A673 (cell line): Measurements from ENCODE around the gene LUC7L. TPM values are rescaled to one million over a fixed set of nuclear protein-coding genes. Genes with fewer than 3 reads are reported as not detected.
"Not testable (repeated sequence)": the region's sequence is repeated elsewhere in the genome, so short reads cannot be mapped to it uniquely, and the experiment has no call there.

Experiments used
- BruUV-seq: library from RNA; stranded (reverse); fragments of 400-500 nt; replicated peaks from 2 replicates; lab custom pipeline; 2021; lab: Mats Ljungman, UMichigan
- CTCF ChIA-PET: fragments of 300-600 bp; sonication (Branson Sonifier 250); formaldehyde crosslinking; loops from one replicate; lab custom pipeline; 2022; ENCODE audit warnings: antibody characterized with exemption; lab: Charles Lee
- POLR2A ChIA-PET: fragments of 300-600 bp; sonication (Branson Sonifier 250); formaldehyde crosslinking; loops from one replicate; lab custom pipeline; 2022; ENCODE audit warnings: antibody characterized with exemption; ENCODE audit not compliant: low non-redundant PET; lab: Charles Lee
- DNase-seq: peaks from one replicate; pipeline ENCODE4 v3.0.0-alpha.2; 2015; ENCODE audit warnings: low spot score
- H3K27ac ChIP-seq: fragments of 200-600 bp; sonication (generic); 2 replicates; pipeline ENCODE4 v1.5.1; 2016; ENCODE audit warnings: mixed run types, low read depth, mild to moderate bottlenecking, mixed read lengths, antibody characterized with exemption, low read length; ENCODE audit not compliant: poor library complexity, severe bottlenecking
- H3K27me3 ChIP-seq: fragments of 200-600 bp; sonication (generic); replicated peaks from 2 replicates; pipeline ENCODE4 v1.6.1; 2017; ENCODE audit warnings: mixed run types, low read depth, mild to moderate bottlenecking, mixed read lengths, antibody characterized with exemption, low read length; ENCODE audit not compliant: insufficient read depth, poor library complexity
- H3K36me3 ChIP-seq: fragments of 200-600 bp; sonication (generic); 2 replicates; pipeline ENCODE4 v1.6.1; 2016; ENCODE audit warnings: mixed run types, mild to moderate bottlenecking, mixed read lengths, antibody characterized with exemption, low read length; ENCODE audit not compliant: insufficient read depth, poor library complexity, severe bottlenecking
- H3K4me1 ChIP-seq: fragments of 200-600 bp; sonication (generic); 2 replicates; pipeline ENCODE4 v1.6.1; 2017; ENCODE audit warnings: mixed run types, mild to moderate bottlenecking, mixed read lengths, antibody characterized with exemption, low read length; ENCODE audit not compliant: insufficient read depth, poor library complexity, severe bottlenecking
- H3K4me3 ChIP-seq: fragments of 200-600 bp; sonication (generic); 2 replicates; pipeline ENCODE4 v1.5.1; 2016; ENCODE audit warnings: low read depth, mixed run types, mild to moderate bottlenecking, mixed read lengths, low read length; ENCODE audit not compliant: poor library complexity, severe bottlenecking
- H3K9me3 ChIP-seq: fragments of 200-600 bp; sonication (generic); 2 replicates; pipeline ENCODE4 v1.6.1; 2016; ENCODE audit warnings: mixed run types, low read depth, mild to moderate bottlenecking, mixed read lengths, antibody characterized with exemption, low read length; ENCODE audit not compliant: poor library complexity, severe bottlenecking
- EZH2 ChIP-seq: fragments of 200-600 bp; sonication (generic); IDR thresholded peaks from 2 replicates; pipeline ENCODE4 v1.6.1; 2017; ENCODE audit warnings: borderline replicate concordance, low read depth, mild to moderate bottlenecking, mixed read lengths, antibody characterized with exemption, low read length; ENCODE audit not compliant: poor library complexity, severe bottlenecking
- intact Hi-C: fragments of 100-400 bp; cut with micrococcal nuclease; formaldehyde crosslinking; loops from one replicate; pipeline ENCODE4 v1.10.0; 2022; ENCODE audit not compliant: unreplicated experiment
- total RNA-seq: library from RNA; stranded (reverse); gene quantifications from 2 replicates; pipeline ENCODE4 v1.2.3, GENCODE V29; 2021
- TF ChIP-seq, protein P1 (sequence below): fragments of 300-800, 200-600 bp; sonication (generic); conservative IDR thresholded peaks from 2 replicates; pipeline ENCODE4 v1.5.1; 2017; ENCODE audit warnings: low read depth, mild to moderate bottlenecking, antibody characterized with exemption, low read length, moderate library complexity, mixed read lengths

Gene LUC7L
- total RNA-seq, 1 experiment from 2014 or later = 152 TPM

- H3K27ac ChIP-seq = no peak overlapping the region
- no peaks in the 10 kb centered on the region for H3K4me1 ChIP-seq
- no peaks in the 10 kb centered on the region for H3K9me3 ChIP-seq
- BruUV-seq = no TSS peak
- peaks cover 81% of the 10 kb centered on the region for H3K36me3 ChIP-seq
- TF ChIP-seq EZH2 = no peak
- TF ChIP-seq, protein P1, sequence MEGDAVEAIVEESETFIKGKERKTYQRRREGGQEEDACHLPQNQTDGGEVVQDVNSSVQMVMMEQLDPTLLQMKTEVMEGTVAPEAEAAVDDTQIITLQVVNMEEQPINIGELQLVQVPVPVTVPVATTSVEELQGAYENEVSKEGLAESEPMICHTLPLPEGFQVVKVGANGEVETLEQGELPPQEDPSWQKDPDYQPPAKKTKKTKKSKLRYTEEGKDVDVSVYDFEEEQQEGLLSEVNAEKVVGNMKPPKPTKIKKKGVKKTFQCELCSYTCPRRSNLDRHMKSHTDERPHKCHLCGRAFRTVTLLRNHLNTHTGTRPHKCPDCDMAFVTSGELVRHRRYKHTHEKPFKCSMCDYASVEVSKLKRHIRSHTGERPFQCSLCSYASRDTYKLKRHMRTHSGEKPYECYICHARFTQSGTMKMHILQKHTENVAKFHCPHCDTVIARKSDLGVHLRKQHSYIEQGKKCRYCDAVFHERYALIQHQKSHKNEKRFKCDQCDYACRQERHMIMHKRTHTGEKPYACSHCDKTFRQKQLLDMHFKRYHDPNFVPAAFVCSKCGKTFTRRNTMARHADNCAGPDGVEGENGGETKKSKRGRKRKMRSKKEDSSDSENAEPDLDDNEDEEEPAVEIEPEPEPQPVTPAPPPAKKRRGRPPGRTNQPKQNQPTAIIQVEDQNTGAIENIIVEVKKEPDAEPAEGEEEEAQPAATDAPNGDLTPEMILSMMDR = no peak
- ChIA-PET CTCF (no interaction called here), POLR2A (no interaction called here)
- no peak for DNase-seq
- intact Hi-C loops = no loop called here
- H3K4me3 ChIP-seq = no peak overlapping the region
- no peaks in the 10 kb centered on the region for H3K27me3 ChIP-seq
Observed at GRCh38 chr16:212999-213398, 16.2 kb downstream of the LUC7L start.

DNA sequence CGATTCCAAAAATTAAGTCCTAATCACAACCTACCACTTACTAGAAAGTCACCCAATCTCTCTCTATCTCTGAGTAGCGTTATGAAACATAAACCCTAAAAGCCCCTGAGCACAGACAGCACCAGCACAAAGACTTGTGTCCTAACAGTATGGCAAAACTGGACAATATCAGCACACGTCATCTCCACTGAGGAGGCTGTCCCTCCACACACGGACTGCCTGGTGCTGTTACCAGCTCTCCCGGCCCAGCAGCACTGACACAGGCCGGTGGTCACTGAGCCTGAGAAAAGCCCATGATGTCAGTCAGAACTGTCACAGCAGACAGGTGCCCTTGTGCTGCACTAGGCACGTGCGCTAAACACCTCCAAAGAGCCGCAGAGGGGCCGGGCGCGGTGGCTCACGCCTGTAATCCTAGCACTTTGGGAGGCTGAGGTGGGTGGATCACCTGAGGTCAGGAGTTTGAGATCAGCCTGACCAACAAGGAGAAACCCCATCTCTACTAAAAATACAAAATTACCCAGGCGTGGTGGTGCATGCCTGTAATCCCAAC is 17.5 kb downstream of the LUC7L start:
- H3K9me3 ChIP-seq, H3K4me3 ChIP-seq, intact Hi-C loops, BruUV-seq, DNase-seq, POLR2A ChIA-PET, H3K27ac ChIP-seq, H3K27me3 ChIP-seq, H3K4me1 ChIP-seq, CTCF ChIA-PET: not testable (repeated sequence)
- H3K36me3 ChIP-seq = peaks cover 83% of the 10 kb centered on the region

DNA sequence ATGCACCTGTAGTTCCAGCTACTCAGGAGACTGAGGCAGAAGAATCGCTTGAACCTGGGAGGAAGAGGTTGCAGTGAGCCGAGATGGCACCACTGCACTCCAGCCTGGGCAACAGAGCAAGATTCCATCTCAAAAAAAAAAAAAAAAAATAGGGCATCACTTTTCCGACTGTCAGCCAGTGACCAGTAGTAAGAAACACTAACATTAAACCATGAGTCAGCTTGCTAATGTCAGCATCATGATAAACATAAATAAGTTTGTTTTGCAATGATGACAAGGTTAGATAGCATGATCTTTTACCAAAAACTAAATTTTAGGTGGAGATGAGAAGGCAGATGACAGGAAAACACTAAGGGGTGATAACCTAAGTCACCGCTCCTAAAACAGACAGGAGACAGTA is 19.9 kb downstream of the LUC7L start:
- Histone ChIP-seq H3K36me3 (peaks cover 85% of the 10 kb centered on the region), H3K4me1 (peaks cover 14% of the 10 kb centered on the region)
- BruUV-seq, H3K9me3 ChIP-seq, POLR2A ChIA-PET, H3K27ac ChIP-seq, DNase-seq, CTCF ChIA-PET, H3K27me3 ChIP-seq, intact Hi-C loops, H3K4me3 ChIP-seq: not testable (repeated sequence)

- BruUV-seq, H3K27ac ChIP-seq, H3K9me3 ChIP-seq, H3K27me3 ChIP-seq, H3K4me3 ChIP-seq, DNase-seq, intact Hi-C loops, POLR2A ChIA-PET: not testable (repeated sequence)
- CTCF ChIA-PET = interaction anchor here (0.6 to 1.0 kb wide), 2 partner anchors 15 to 23 kb away, joined by 3 read pairs; no protein-coding TSS in a partner anchor
- peaks cover 14% of the 10 kb centered on the region for H3K4me1 ChIP-seq
- peaks cover 82% of the 10 kb centered on the region for H3K36me3 ChIP-seq
Observed at GRCh38 chr16:204046-204445, 25.2 kb downstream of the LUC7L start.
